DND-41 (cell line): Measurements from ENCODE around the gene ARHGEF17.

Experiments
- ATAC-seq: fragments of 200-7000 bp; cut with Tn5 transposase; 3 replicates; pipeline ENCODE4 v1.9.1; 2021; ENCODE audit warnings: low read depth; ENCODE audit not compliant: insufficient read depth
- DNase-seq: peaks from one replicate; pipeline ENCODE4 v3.0.0-alpha.2; 2020
- H2AFZ ChIP-seq: 2 replicates; pipeline ENCODE4 v1.6.0; 2012; ENCODE audit warnings: low read depth, low read length
- H3K27ac ChIP-seq: 2 replicates; pipeline ENCODE4 v1.5.1; 2012; ENCODE audit warnings: low read length, inconsistent platforms
- H3K27me3 ChIP-seq: fragments of 200-600 bp; sonication (generic); 2 replicates; pipeline ENCODE4 v1.6.0; 2012; ENCODE audit warnings: low read length, mild to moderate bottlenecking, inconsistent platforms; ENCODE audit not compliant: insufficient read depth, poor library complexity
- H3K36me3 ChIP-seq: 2 replicates; pipeline ENCODE4 v1.5.1; 2012; ENCODE audit warnings: low read length, inconsistent platforms; ENCODE audit not compliant: insufficient read depth
- H3K4me1 ChIP-seq: 2 replicates; pipeline ENCODE4 v1.5.1; 2012; ENCODE audit warnings: mild to moderate bottlenecking, low read length; ENCODE audit not compliant: insufficient read depth
- H3K4me2 ChIP-seq: 2 replicates; pipeline ENCODE4 v1.6.0; 2012; ENCODE audit warnings: mild to moderate bottlenecking, moderate library complexity, low read length, inconsistent platforms; ENCODE audit not compliant: insufficient read depth
- H3K4me3 ChIP-seq, 2 experiments: fragments of 200-600 bp in 1 of 2; shearing (Covaris generic) in 1 of 2; 2 replicates each; pipeline ENCODE4 v1.5.1; 2012 to 2016; ENCODE audit warnings: inconsistent platforms in 2 of 2, low read length in 2 of 2, mild to moderate bottlenecking in 2 of 2, low read depth in 1 of 2, moderate library complexity in 1 of 2
- H3K79me2 ChIP-seq: 2 replicates; pipeline ENCODE4 v1.6.0; 2012; ENCODE audit warnings: low read length, inconsistent platforms; ENCODE audit not compliant: insufficient read depth
- H3K9ac ChIP-seq: 2 replicates; pipeline ENCODE4 v1.6.0; 2012; ENCODE audit warnings: low read depth, mild to moderate bottlenecking, inconsistent platforms, low read length, moderate library complexity
- H3K9me3 ChIP-seq: 2 replicates; pipeline ENCODE4 v1.5.1; 2012; ENCODE audit warnings: low read length, moderate library complexity, mild to moderate bottlenecking, inconsistent platforms; ENCODE audit not compliant: insufficient read depth, severe bottlenecking
- H4K20me1 ChIP-seq: 2 replicates; pipeline ENCODE4 v1.6.0; 2012; ENCODE audit warnings: low read length; ENCODE audit not compliant: insufficient read depth
- CTCF ChIP-seq: IDR thresholded peaks from 2 replicates; pipeline ENCODE4 v1.5.1; 2012; ENCODE audit warnings: borderline replicate concordance, low read length, moderate library complexity, mild to moderate bottlenecking; ENCODE audit not compliant: poor library complexity, severe bottlenecking; ENCODE audit errors: extremely low read depth
- EZH2 ChIP-seq: IDR thresholded peaks from 3 replicates; pipeline ENCODE4 v1.6.1; 2012; ENCODE audit warnings: borderline replicate concordance, low read depth, mild to moderate bottlenecking, moderate library complexity, low read length, inconsistent platforms; ENCODE audit not compliant: severe bottlenecking

The ARHGEF17 gene

DNA sequence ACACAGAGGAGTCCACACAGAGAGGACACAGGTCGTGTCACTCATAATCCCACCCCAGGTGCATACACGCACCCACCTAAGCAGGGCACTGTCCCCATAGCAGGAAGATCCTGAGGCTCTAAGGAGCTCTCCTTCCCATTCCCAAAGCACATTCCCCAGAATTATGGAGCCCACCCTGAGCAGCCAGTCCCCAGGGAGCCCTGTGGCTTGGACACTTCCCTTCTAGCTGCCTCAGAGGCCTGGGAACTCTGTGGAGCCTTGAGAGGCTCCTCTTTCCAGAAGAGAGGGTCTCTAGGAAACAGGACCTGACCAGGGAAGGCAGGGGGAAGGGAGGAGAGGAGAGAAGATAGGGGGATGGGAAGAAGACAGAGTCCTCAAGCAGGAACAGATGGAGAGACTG, 29.8 kb downstream of the ARHGEF17 start:
- no peak for ATAC-seq
- Histone ChIP-seq H2AFZ (no peak overlapping the region), H3K4me2 (no peak overlapping the region), H4K20me1 (peaks cover 8% of the 10 kb centered on the region), H3K79me2 (no peaks in the 10 kb centered on the region), H3K27me3 (no peaks in the 10 kb centered on the region), H3K9ac (no peak overlapping the region), H3K4me1 (peaks cover 6% of the 10 kb centered on the region), H3K27ac (no peak overlapping the region), H3K4me3 (no peak overlapping the region), H3K36me3 (no peaks in the 10 kb centered on the region), H3K9me3 (no peaks in the 10 kb centered on the region)
- TF ChIP-seq EZH2 (no peak), CTCF (no peak)
- no peak for DNase-seq

DNA sequence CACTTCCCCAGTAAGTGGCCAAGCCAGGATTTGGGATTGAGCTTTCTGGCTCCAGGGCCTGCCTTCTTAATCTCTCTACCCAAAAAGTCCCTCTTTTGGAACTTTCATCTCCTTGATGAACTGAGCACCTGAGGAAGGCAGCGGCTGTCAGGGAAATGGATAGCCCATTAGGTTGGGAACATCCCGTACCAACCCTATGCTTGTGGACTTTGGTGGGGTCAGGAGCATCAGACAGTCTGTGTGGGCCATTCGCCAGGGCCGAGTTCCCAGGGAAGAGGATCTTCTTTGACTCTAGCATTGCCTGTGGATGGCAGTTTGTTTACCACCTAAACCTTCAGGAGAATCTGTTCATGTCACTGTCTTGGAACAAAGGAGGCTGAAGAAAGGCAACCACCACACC, 30.2 kb downstream of the ARHGEF17 start:
- Histone ChIP-seq H3K27me3 (no peaks in the 10 kb centered on the region), H3K4me1 (peaks cover 6% of the 10 kb centered on the region), H2AFZ (no peak overlapping the region), H3K9me3 (no peaks in the 10 kb centered on the region), H3K9ac (no peak overlapping the region), H3K36me3 (no peaks in the 10 kb centered on the region), H4K20me1 (peaks cover 8% of the 10 kb centered on the region), H3K79me2 (no peaks in the 10 kb centered on the region), H3K4me3 (no peak overlapping the region), H3K27ac (no peak overlapping the region), H3K4me2 (no peak overlapping the region)
- no peak for DNase-seq
- TF ChIP-seq EZH2 = no peak
- TF ChIP-seq CTCF = no peak
- ATAC-seq = no peak

DNA sequence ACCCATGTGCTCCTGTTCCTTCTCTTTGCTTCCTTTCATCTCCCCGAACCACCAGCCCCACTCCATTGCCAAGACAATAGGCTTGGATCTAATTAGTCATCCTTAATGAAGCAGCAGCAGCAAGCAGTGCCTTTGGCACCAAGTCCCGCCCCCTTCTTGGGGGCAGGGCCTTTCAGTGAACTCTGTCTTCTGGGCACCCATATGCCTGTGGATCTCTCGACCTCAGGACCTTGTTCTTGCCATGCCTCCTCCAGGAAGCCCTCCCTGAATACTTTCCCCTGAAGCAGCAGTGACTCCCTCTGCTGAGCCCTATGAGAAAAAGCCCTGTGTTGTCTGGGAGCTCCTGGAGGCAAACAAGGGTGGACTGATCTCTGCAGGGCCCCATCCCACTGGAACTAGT, 32.1 kb downstream of the ARHGEF17 start:
- no peak for DNase-seq
- H3K79me2 ChIP-seq = no peaks in the 10 kb centered on the region

More for the DNA sequence above, 32.1 kb downstream of the ARHGEF17 start:
- H2AFZ ChIP-seq = no peak overlapping the region
- TF ChIP-seq CTCF (no peak), EZH2 (no peak)
- no peaks in the 10 kb centered on the region for H3K36me3 ChIP-seq
- H3K4me2 ChIP-seq = no peak overlapping the region
- peaks cover 2% of the 10 kb centered on the region for H3K4me1 ChIP-seq
- H3K4me3 ChIP-seq = no peak overlapping the region
- peaks cover 8% of the 10 kb centered on the region; the same call in 1 of the 2 replicates for H4K20me1 ChIP-seq
- H3K27ac ChIP-seq = no peak overlapping the region
- no peaks in the 10 kb centered on the region for H3K9me3 ChIP-seq
- ATAC-seq = no peak
- H3K27me3 ChIP-seq = no peaks in the 10 kb centered on the region
- no peak overlapping the region for H3K9ac ChIP-seq
